CD4-positive, alpha-beta T cell (primary cell): ENCODE results near the gene CABLES2. TPM values are rescaled to one million over a fixed set of nuclear protein-coding genes. Genes with fewer than 3 reads are reported as not detected.

Source experiments
- ATAC-seq: fragments of 200-7000 bp; cut with Tn5 transposase; one replicate; pipeline ENCODE4 v1.10.0; 2022; ENCODE audit warnings: mild to moderate bottlenecking; ENCODE audit not compliant: poor library complexity
- CTCF ChIA-PET: fragments of 350-600 bp; sonication (Branson Sonifier 250); formaldehyde crosslinking; loops from one replicate; lab custom pipeline; 2021; ENCODE audit warnings: antibody characterized with exemption, inconsistent platforms; lab: Charles Lee
- POLR2A ChIA-PET: fragments of 350-600 bp; sonication (Branson Sonifier 250); formaldehyde crosslinking; loops from one replicate; lab custom pipeline; 2021; ENCODE audit warnings: antibody characterized with exemption, inconsistent platforms; lab: Charles Lee
- DNase-seq, 14 experiments: peaks; one replicate each; pipeline ENCODE4 v3.0.0-alpha.2; 2013 to 2020; ENCODE audit warnings: mixed read lengths in 2 of 14
- H3K27ac ChIP-seq, 2 donors: one replicate each; pipeline versions ENCODE4 v1.5.1 to v1.7.0; 2013; ENCODE audit warnings: low read length in 2 of 2, low read depth in 1 of 2, mild to moderate bottlenecking in 1 of 2
- H3K27me3 ChIP-seq, 2 experiments: 1 replicate in 1 of 2; 2 replicates in 1 of 2; pipeline versions ENCODE4 v1.6.1 to v1.7.0; 2013; ENCODE audit warnings: low read length in 2 of 2, control low read depth in 1 of 2, mild to moderate bottlenecking in 1 of 2, moderate library complexity in 1 of 2; ENCODE audit not compliant: insufficient read depth in 2 of 2, control insufficient read depth in 1 of 2
- H3K36me3 ChIP-seq: one replicate; pipeline ENCODE4 v1.6.1; 2013; ENCODE audit warnings: low read length, control low read depth; ENCODE audit not compliant: insufficient read depth
- H3K4me1 ChIP-seq: one replicate; pipeline ENCODE4 v1.6.1; 2013; ENCODE audit warnings: low read length, control low read depth; ENCODE audit not compliant: insufficient read depth
- H3K4me3 ChIP-seq: one replicate; pipeline ENCODE4 v1.5.1; 2013; ENCODE audit warnings: mild to moderate bottlenecking, low read length, moderate library complexity
- H3K9me3 ChIP-seq, 2 experiments: 1 replicate in 1 of 2; 2 replicates in 1 of 2; pipeline versions ENCODE4 v1.6.1 to v1.7.0; 2013; ENCODE audit warnings: low read length in 2 of 2, mild to moderate bottlenecking in 2 of 2, control low read depth in 1 of 2, moderate library complexity in 1 of 2; ENCODE audit not compliant: control insufficient read depth in 1 of 2, insufficient read depth in 1 of 2
- H3K27ac Mint-ChIP-seq: one replicate; pipeline ENCODE4 v1.8.0; 2020; ENCODE audit warnings: mixed read lengths
- H3K27me3 Mint-ChIP-seq: one replicate; pipeline ENCODE4 v1.8.0; 2021; ENCODE audit warnings: mixed read lengths
- H3K36me3 Mint-ChIP-seq: one replicate; pipeline ENCODE4 v1.8.0; 2021; ENCODE audit warnings: low read depth, mixed read lengths
- H3K4me1 Mint-ChIP-seq: one replicate; pipeline ENCODE4 v1.8.0; 2021; ENCODE audit warnings: low read depth, mixed read lengths
- H3K4me3 Mint-ChIP-seq: one replicate; pipeline ENCODE4 v1.8.0; 2020; ENCODE audit warnings: mild to moderate bottlenecking, mixed read lengths
- H3K9me3 Mint-ChIP-seq: one replicate; pipeline ENCODE4 v1.8.0; 2020; ENCODE audit warnings: mixed read lengths
- CTCF ChIP-seq: fragments of 200-600 bp; IDR thresholded peaks from one replicate; pipeline ENCODE4 v1.8.0; 2022; ENCODE audit warnings: antibody characterized with exemption, mild to moderate bottlenecking
- intact Hi-C, 2 experiments: fragments of 100-400 bp; cut with DNase I in 1 of 2; cut with micrococcal nuclease in 1 of 2; formaldehyde crosslinking; loops; one replicate each; pipeline versions ENCODE4 v1.15.1 to v1.9.0; 2023 to 2025; cut with DNase I, micrococcal nuclease
- total RNA-seq, 174 experiments: library from RNA in 2 of 174; stranded (reverse) in 2 of 174; gene quantifications; one replicate each; pipeline ENCODE4 v1.2.3 and lab custom pipeline; 2021 to 2026

CABLES2 gene
- total RNA-seq, 2 experiments from 2014 or later = 4.4 TPM

DNA sequence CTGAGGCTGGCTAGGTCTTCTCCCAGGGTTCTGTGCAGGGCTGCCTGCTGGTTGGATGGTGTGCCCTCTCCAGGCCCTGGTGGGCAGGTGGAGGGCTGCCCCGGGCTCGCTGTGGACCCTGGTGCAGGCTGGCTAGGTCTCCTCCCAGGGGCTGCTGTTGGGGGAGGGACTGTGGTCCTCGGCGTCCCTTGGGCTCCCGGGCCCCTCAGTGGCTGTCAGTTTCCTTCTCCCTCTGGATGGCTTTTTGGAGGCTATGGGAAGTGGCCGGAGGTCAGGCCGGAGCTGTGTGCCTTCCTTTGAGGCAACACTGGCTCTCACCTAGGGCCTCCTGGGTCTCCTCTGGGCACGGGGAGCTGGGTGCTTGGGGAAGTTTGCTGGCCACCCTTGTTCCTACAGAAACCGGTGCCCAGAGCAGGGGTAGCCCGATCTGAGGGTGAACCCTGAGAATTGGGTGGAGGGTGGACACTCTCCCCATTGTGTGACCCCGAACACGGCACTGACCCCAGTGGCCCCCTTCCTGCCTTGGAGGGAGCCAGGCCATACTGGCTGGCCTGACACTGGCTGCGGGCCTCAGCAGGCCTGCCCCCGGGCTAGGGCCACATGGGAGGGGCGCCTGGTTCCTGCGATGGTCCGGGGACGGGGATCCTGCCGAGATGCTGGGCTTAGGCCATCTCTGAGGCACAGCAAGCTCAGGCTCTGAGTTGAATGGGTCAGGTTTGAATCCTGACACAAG, 3.8 kb upstream of the CABLES2 start:
- Mint-ChIP-seq H3K36me3 (no peaks in the 10 kb centered on the region), H3K4me3 (no peak overlapping the region), H3K27ac (no peak overlapping the region), H3K27me3 (no peaks in the 10 kb centered on the region), H3K4me1 (peaks cover 8% of the 10 kb centered on the region), H3K9me3 (no peaks in the 10 kb centered on the region)
- H3K9me3 ChIP-seq = peaks cover 0 to 9% of the 10 kb centered on the region in 2 experiments
- intact Hi-C loops = no loop called here
- ATAC-seq = no peak
- peaks cover 32% of the 10 kb centered on the region for H3K4me1 ChIP-seq
- peaks cover 0 to 2% of the 10 kb centered on the region in 2 experiments for H3K27me3 ChIP-seq
- no peak for TF ChIP-seq CTCF
- H3K4me3 ChIP-seq = no peak overlapping the region
- H3K36me3 ChIP-seq = no peaks in the 10 kb centered on the region
- CTCF ChIA-PET = interaction anchor here (1.5 kb wide), 1 partner anchor 28 kb away, joined by 9 read pairs; no protein-coding TSS in a partner anchor
- DNase-seq = no peak
- POLR2A ChIA-PET = no interaction called here
- no peak overlapping the region for H3K27ac ChIP-seq

GRCh38 chr20:62409931-62410745, 3.1 kb upstream of the CABLES2 start:
- H3K27ac ChIP-seq = no peak overlapping the region
- Mint-ChIP-seq H3K4me1 (peaks cover 16% of the 10 kb centered on the region), H3K4me3 (peak overlapping the region; percentile 62), H3K27ac (no peak overlapping the region), H3K27me3 (no peaks in the 10 kb centered on the region), H3K9me3 (no peaks in the 10 kb centered on the region), H3K36me3 (no peaks in the 10 kb centered on the region)
- H3K36me3 ChIP-seq = no peaks in the 10 kb centered on the region
- peak; percentile 12 for ATAC-seq
- CTCF ChIA-PET = interaction anchor here (1.5 kb wide), 1 partner anchor 27 kb away, joined by 9 read pairs; no protein-coding TSS in a partner anchor
- peak in 9 of 14 experiments; percentile 21 to 67 (median 33) for DNase-seq
- H3K27me3 ChIP-seq = no peaks in the 10 kb centered on the region
- POLR2A ChIA-PET = interaction anchor here (1.5 kb wide), 1 partner anchor 23 kb away, joined by 5 read pairs; the partner anchor contains the start of gene RPS21
- peak; percentile 28 for TF ChIP-seq CTCF
- intact Hi-C loops = loop anchor here in 1 of 2 experiments (5.0 kb wide), 4 partner anchors 173 to 862 kb away; partner anchors contain the start of genes ARFGAP1, GID8, OSBPL2 and YTHDF1
- peaks cover 40% of the 10 kb centered on the region for H3K4me1 ChIP-seq
- no peak overlapping the region for H3K4me3 ChIP-seq
- H3K9me3 ChIP-seq = peaks cover 0 to 9% of the 10 kb centered on the region in 2 experiments

DNA sequence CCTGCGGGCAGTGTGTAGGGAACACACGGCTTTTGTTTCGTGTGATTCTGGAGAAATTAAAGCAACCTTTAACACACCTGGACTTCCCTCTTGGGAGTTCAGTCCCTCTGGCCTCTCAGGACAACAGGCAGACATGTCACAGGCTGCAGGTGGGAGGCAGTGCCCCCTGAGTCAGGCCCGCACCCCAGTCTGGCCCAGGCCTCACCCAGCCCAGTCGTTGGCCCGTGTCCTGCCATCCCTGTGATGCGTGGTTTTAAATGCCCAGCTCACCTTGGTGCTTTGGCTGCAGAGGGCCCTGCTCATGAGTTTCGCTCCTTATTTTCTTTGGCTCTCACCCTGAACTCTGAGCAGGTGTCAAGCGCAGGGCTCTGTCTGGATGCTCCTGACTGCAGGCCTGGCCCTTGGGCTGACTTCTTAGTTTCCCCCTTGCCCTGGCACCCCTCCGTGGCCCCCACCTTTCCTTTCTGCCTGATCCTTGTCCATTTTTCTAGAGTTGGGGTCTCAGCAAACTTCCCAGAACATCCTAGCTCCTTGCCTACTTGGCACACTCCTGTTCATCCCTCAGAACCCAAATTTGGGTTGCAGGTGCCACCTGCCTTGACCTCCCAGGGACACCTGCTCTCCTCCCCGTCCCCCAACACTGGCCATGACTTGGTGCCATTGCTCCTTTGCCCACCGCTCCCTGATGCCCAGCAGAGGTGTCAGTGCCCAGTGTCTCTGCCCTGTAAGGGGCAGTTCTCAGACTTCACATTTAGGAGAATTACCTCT, 2.2 kb upstream of the CABLES2 start:
- CTCF ChIA-PET = interaction anchor here (1.5 kb wide), 1 partner anchor 27 kb away, joined by 9 read pairs; no protein-coding TSS in a partner anchor
- Histone ChIP-seq H3K4me1 (peaks cover 46% of the 10 kb centered on the region), H3K27ac (no peak overlapping the region), H3K27me3 (no peaks in the 10 kb centered on the region), H3K36me3 (no peaks in the 10 kb centered on the region), H3K9me3 (peaks cover 0 to 9% of the 10 kb centered on the region in 2 experiments), H3K4me3 (no peak overlapping the region)
- H3K4me1 Mint-ChIP-seq = peaks cover 18% of the 10 kb centered on the region
- DNase-seq (no peak), ATAC-seq (no peak)
- H3K27me3 Mint-ChIP-seq = no peaks in the 10 kb centered on the region
- POLR2A ChIA-PET = interaction anchor here (1.5 kb wide), 1 partner anchor 22 kb away, joined by 5 read pairs; the partner anchor contains the start of gene RPS21
- TF ChIP-seq CTCF = no peak
- no peak overlapping the region for H3K27ac Mint-ChIP-seq
- intact Hi-C loops = loop anchor here in 1 of 2 experiments (5.0 kb wide), 4 partner anchors 172 to 863 kb away; partner anchors contain the start of genes ARFGAP1, GID8, OSBPL2 and YTHDF1
- H3K9me3 Mint-ChIP-seq = no peaks in the 10 kb centered on the region
- no peaks in the 10 kb centered on the region for H3K36me3 Mint-ChIP-seq
- H3K4me3 Mint-ChIP-seq = peak overlapping the region; percentile 62
